ENCODE data around the gene SAP30BP. TPM values are rescaled to one million over a fixed set of nuclear protein-coding genes. Genes with fewer than 3 reads are reported as not detected.

The SAP30BP gene
- total and polyA plus RNA-seq, 2 donors (not counting 3 experiments of a cell fraction or from before 2014, with no cell fraction given) = 116 to 151 TPM

DNA sequence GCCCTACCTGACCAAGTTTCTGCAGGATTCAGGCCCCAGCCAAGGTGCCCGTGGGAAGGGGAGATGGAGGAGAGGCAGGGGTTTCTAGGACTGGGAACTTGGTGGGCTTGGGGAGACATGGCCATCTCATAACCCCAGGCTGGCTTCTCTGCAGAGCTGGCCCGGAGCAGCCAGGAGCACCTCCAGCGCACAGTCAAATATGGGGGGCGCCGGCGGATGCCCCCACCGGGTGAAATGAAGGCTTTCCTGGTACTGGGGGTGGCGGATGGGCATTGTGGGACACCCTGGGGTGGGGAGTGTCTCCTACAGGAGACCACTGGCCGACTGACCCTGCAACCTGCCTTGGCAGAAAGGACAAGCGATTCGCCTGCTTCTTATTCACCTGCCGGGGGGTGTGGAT, 43.1 kb upstream of the SAP30BP start:
- no TSS peak for BruUV-seq (replicated peaks)
- no peak overlapping the region for H3K27ac ChIP-seq (ENCODE audit: insufficient read depth, low read depth, low read length)
- intact Hi-C loops (cut with micrococcal nuclease) = no loop called here
- no peaks in the 10 kb centered on the region for H4K20me1 ChIP-seq (replicated peaks; ENCODE audit: control insufficient read depth, extremely low read depth, insufficient read depth, low read length)
- no peaks in the 10 kb centered on the region for H3K36me3 ChIP-seq (ENCODE audit: control insufficient read depth in 2 of 2, extremely low read depth in 1 of 2, insufficient read depth in 2 of 2, low read length in 2 of 2)
- no peaks in the 10 kb centered on the region for H3K27me3 ChIP-seq (ENCODE audit: control insufficient read depth in 2 of 2, insufficient read depth in 2 of 2, low read length in 2 of 2)
- POLR2A ChIA-PET = no interaction called here
- H3K79me2 ChIP-seq (ENCODE audit: control insufficient read depth, insufficient read depth, low read length) = no peaks in the 10 kb centered on the region
- FAIRE-seq (no peak), DNase-seq (ENCODE audit: low read depth, low spot score) (no peak)
- H2AFZ ChIP-seq (ENCODE audit: low read depth, low read length) = no peak overlapping the region
- no peak overlapping the region for H3K9ac ChIP-seq (replicated peaks; ENCODE audit: extremely low read depth, insufficient read depth, low read length)
- no peak overlapping the region for H3K4me3 ChIP-seq (replicated peaks in 1 of 3; ENCODE audit: insufficient read depth in 1 of 3, low read depth in 1 of 3, low read length in 3 of 3)
- TF ChIP-seq MYC (IDR thresholded peaks at IDR 0.05; ENCODE audit: low read depth, low read length) (no peak), FOS (IDR thresholded peaks at IDR 0.05; ENCODE audit: borderline replicate concordance, insufficient read depth, low read length) (no peak), GATA2 (IDR thresholded peaks at IDR 0.05; ENCODE audit: insufficient read depth, insufficient read length, low read depth, low read length) (no peak), POLR2A (IDR thresholded peaks at IDR 0.05; ENCODE audit: low read depth, low read length) (no peak), EZH2 (IDR thresholded peaks at IDR 0.05; ENCODE audit: borderline replicate concordance, low read depth, low read length, severe bottlenecking) (no peak), POLR2AphosphoS5 (IDR thresholded peaks at IDR 0.05; ENCODE audit: insufficient read depth, low read depth, low read length) (no peak), MAX (IDR thresholded peaks at IDR 0.05; ENCODE audit: insufficient read depth, insufficient read length) (no peak), JUN (IDR thresholded peaks at IDR 0.05; ENCODE audit: borderline replicate concordance, insufficient read depth, insufficient read length, low read depth) (no peak), CTCF (IDR thresholded peaks at IDR 0.05; ENCODE audit: extremely low read depth in 1 of 2, insufficient read depth in 1 of 2, low read depth in 1 of 2, low read length in 2 of 2) (no peak)
- H3K9me3 ChIP-seq (replicated peaks; ENCODE audit: control insufficient read depth, insufficient read depth, low read length) = no peaks in the 10 kb centered on the region
- CTCF ChIA-PET = interaction anchor here (0.9 to 16.3 kb wide), 8 partner anchors 9 to 130 kb away, joined by 3 to 625 read pairs (median 5); partner anchors contain the start of gene SMIM5
- no peaks in the 10 kb centered on the region for H3K4me1 ChIP-seq (ENCODE audit: control insufficient read depth, extremely low read depth, insufficient read depth, low read length)
- H3K4me2 ChIP-seq (ENCODE audit: insufficient read depth, low read length) = no peak overlapping the region
- dilution Hi-C loops (cut with MboI; ENCODE audit: extremely low pct_ligation_motif_present, low sequenced_read_pairs) = no loop called here
- H3K9me1 ChIP-seq (replicated peaks; ENCODE audit: control insufficient read depth, extremely low read depth, insufficient read depth, low read length) = no peaks in the 10 kb centered on the region

Data from endothelial cell of umbilical vein (primary cell).